ENCODE results near the gene EZH1.
"Not testable (repeated sequence)": the region's sequence is repeated elsewhere in the genome, so short reads cannot be mapped to it uniquely, and the experiment has no call there.

Gene EZH1

GRCh38 chr17:42669977-42670788 lies 74.7 kb downstream of the EZH1 start:
- no peak for DNase-seq (ENCODE audit: low spot score)

- no peak for DNase-seq (ENCODE audit: low spot score)
These were observed 75.2 kb downstream of the EZH1 start for GRCh38 chr17:42669705-42669976.

GRCh38 chr17:42667088-42667951 lies 77.5 kb downstream of the EZH1 start:
- no peak for DNase-seq (ENCODE audit: low spot score)

- DNase-seq (ENCODE audit: low spot score), result not testable (repeated sequence)
These were observed 78.7 kb downstream of the EZH1 start for GRCh38 chr17:42666126-42666525.

- DNase-seq (ENCODE audit: low spot score), result no peak
These were observed 79.2 kb downstream of the EZH1 start for GRCh38 chr17:42665581-42666001.

- no peak for DNase-seq (ENCODE audit: low spot score)
These were observed 84.0 kb downstream of the EZH1 start for GRCh38 chr17:42660692-42661345.

- not testable (repeated sequence) for DNase-seq (ENCODE audit: low spot score)
These were observed 84.9 kb downstream of the EZH1 start for GRCh38 chr17:42659932-42660274.

GRCh38 chr17:42659079-42659931 lies 85.5 kb downstream of the EZH1 start, which contains the start of gene TUBG2:
Gene TUBG2 (plus strand): TSS chr17:42659284. CDS start chr17:42659504, 220 bp downstream.
- DNase-seq (ENCODE audit: low spot score), result peak; percentile 89

GRCh38 chr17:42657824-42658588 lies 86.8 kb downstream of the EZH1 start:
- DNase-seq (ENCODE audit: low spot score), result no peak

GRCh38 chr17:42655528-42655927 lies 89.3 kb downstream of the EZH1 start:
- DNase-seq (ENCODE audit: low spot score), result no peak

GRCh38 chr17:42653179-42654124 lies 91.4 kb downstream of the EZH1 start:
- peak; percentile 53 for DNase-seq (ENCODE audit: low spot score)

GRCh38 chr17:42651392-42651791 lies 93.4 kb downstream of the EZH1 start:
- DNase-seq (ENCODE audit: low spot score), result no peak
